Muscle layer of duodenum (tissue), 2 donors: ENCODE measurements around the gene RHBDL1.
A peak's percentile ranks its signal among the peaks of the same experiment; 100 is the strongest.

ENCODE experiments used
- H3K27ac ChIP-seq: one replicate; pipeline ENCODE4 v1.7.0; 2013; ENCODE audit warnings: mild to moderate bottlenecking, low read length
- H3K27me3 ChIP-seq: one replicate; pipeline ENCODE4 v1.7.0; 2013; ENCODE audit warnings: low read depth, mild to moderate bottlenecking, control low read depth, low read length
- H3K36me3 ChIP-seq, 2 donors: one replicate each; pipeline ENCODE4 v1.7.0; 2013; ENCODE audit warnings: low read length in 2 of 2, control low read depth in 1 of 2, mild to moderate bottlenecking in 1 of 2; ENCODE audit not compliant: insufficient read depth in 2 of 2, control insufficient read depth in 1 of 2
- H3K4me1 ChIP-seq, 2 donors: one replicate each; pipeline ENCODE4 v1.7.0; 2013; ENCODE audit warnings: low read length in 2 of 2, mild to moderate bottlenecking in 2 of 2, control low read depth in 1 of 2, moderate library complexity in 1 of 2; ENCODE audit not compliant: insufficient read depth in 2 of 2, control insufficient read depth in 1 of 2
- H3K4me3 ChIP-seq, 2 donors: one replicate each; pipeline ENCODE4 v1.7.0; 2013; ENCODE audit warnings: low read length in 2 of 2, low read depth in 1 of 2, mild to moderate bottlenecking in 1 of 2
- H3K9me3 ChIP-seq, 2 donors: one replicate each; pipeline ENCODE4 v1.7.0; 2013; ENCODE audit warnings: low read length in 2 of 2, control low read depth in 1 of 2, mild to moderate bottlenecking in 1 of 2; ENCODE audit not compliant: control insufficient read depth in 1 of 2
- donor health status: healthy.

The RHBDL1 gene

DNA sequence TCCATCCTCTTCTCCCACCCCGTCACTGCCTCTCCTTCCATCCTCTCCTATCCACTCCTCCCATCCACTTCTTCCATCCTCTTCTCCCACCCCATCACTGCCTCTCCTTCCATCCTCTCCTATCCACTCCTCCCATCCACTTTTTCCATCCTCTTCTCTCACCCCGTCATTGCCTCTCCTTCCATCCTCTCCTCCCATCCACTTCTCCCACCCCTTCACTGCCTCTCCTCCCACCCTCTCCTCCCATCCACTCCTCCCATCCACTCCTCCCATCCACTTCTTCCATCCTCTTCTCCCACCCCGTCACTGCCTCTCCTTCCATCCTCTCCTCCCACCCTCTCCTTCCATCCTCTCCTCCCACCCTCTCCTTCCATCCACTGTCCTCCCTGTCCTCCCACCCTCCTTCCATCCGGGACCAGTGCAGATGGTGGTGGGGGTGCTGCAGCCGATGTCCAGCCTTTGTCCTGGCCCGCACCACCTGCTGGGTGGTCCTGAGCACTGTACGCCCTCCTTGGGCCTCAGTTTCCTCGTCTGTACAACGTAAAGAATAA, 43.6 kb upstream of the RHBDL1 start:
- H3K36me3 ChIP-seq: peaks cover 0 to 33% of the 10 kb centered on the region in 2 donors
- no peaks in the 10 kb centered on the region for H3K9me3 ChIP-seq
- H3K27ac ChIP-seq: no peak overlapping the region
- H3K4me3 ChIP-seq: no peak overlapping the region
- H3K27me3 ChIP-seq: no peaks in the 10 kb centered on the region
- peaks cover 0 to 37% of the 10 kb centered on the region in 2 donors for H3K4me1 ChIP-seq

DNA sequence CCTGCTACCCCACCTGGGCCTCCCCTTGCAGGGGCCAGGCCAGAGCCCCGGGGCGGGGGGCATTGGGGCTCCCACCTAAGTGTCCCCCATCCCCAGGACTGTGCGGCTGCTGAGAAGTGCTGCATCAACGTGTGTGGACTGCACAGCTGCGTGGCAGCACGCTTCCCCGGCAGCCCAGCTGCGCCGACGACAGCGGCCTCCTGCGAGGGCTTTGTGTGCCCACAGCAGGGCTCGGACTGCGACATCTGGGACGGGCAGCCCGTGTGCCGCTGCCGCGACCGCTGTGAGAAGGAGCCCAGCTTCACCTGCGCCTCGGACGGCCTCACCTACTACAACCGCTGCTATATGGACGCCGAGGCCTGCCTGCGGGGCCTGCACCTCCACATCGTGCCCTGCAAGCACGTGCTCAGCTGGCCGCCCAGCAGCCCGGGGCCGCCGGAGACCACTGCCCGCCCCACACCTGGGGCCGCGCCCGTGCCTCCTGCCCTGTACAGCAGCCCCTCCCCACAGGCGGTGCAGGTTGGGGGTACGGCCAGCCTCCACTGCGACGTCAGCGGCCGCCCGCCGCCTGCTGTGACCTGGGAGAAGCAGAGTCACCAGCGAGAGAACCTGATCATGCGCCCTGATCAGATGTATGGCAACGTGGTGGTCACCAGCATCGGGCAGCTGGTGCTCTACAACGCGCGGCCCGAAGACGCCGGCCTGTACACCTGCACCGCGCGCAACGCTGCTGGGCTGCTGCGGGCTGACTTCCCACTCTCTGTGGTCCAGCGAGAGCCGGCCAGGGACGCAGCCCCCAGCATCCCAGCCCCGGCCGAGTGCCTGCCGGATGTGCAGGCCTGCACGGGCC, 42.8 kb upstream of the RHBDL1 start:
- peaks cover 0 to 43% of the 10 kb centered on the region in 2 donors for H3K4me1 ChIP-seq

DNA sequence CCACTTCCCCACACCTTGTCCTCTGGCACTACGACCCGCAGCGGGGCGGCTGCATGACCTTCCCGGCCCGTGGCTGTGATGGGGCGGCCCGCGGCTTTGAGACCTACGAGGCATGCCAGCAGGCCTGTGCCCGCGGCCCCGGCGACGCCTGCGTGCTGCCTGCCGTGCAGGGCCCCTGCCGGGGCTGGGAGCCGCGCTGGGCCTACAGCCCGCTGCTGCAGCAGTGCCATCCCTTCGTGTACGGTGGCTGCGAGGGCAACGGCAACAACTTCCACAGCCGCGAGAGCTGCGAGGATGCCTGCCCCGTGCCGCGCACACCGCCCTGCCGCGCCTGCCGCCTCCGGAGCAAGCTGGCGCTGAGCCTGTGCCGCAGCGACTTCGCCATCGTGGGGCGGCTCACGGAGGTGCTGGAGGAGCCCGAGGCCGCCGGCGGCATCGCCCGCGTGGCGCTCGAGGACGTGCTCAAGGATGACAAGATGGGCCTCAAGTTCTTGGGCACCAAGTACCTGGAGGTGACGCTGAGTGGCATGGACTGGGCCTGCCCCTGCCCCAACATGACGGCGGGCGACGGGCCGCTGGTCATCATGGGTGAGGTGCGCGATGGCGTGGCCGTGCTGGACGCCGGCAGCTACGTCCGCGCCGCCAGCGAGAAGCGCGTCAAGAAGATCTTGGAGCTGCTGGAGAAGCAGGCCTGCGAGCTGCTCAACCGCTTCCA, 42.0 kb upstream of the RHBDL1 start:
- Histone ChIP-seq H3K27me3 (no peaks in the 10 kb centered on the region), H3K36me3 (peaks cover 0 to 20% of the 10 kb centered on the region in 2 donors), H3K9me3 (no peaks in the 10 kb centered on the region), H3K4me3 (no peak overlapping the region), H3K4me1 (peaks cover 0 to 48% of the 10 kb centered on the region in 2 donors), H3K27ac (no peak overlapping the region)

More for the DNA sequence above, 42.8 kb upstream of the RHBDL1 start:
- Histone ChIP-seq H3K27ac (no peak overlapping the region), H3K9me3 (no peaks in the 10 kb centered on the region), H3K4me3 (no peak overlapping the region), H3K36me3 (peaks cover 0 to 27% of the 10 kb centered on the region in 2 donors), H3K27me3 (no peaks in the 10 kb centered on the region)

- Histone ChIP-seq H3K4me3 (no peak overlapping the region), H3K27me3 (no peaks in the 10 kb centered on the region), H3K4me1 (peaks cover 0 to 48% of the 10 kb centered on the region in 2 donors), H3K27ac (no peak overlapping the region), H3K36me3 (peaks cover 0 to 16% of the 10 kb centered on the region in 2 donors), H3K9me3 (no peaks in the 10 kb centered on the region)
Measured at GRCh38 chr16:634051-634670, 41.3 kb upstream of the RHBDL1 start.

GRCh38 chr16:634996-635395, 40.5 kb upstream of the RHBDL1 start:
- peak overlapping the region in 1 of 2 donors; percentile 97 for H3K4me3 ChIP-seq

GRCh38 chr16:635573-636205, 39.8 kb upstream of the RHBDL1 start:
- peak overlapping the region; percentile 74 to 97 for H3K4me3 ChIP-seq
- H3K27ac ChIP-seq: no peak overlapping the region
- H3K27me3 ChIP-seq: no peaks in the 10 kb centered on the region
- peaks cover 0 to 36% of the 10 kb centered on the region in 2 donors for H3K4me1 ChIP-seq
- peaks cover 0 to 16% of the 10 kb centered on the region in 2 donors for H3K36me3 ChIP-seq
- no peaks in the 10 kb centered on the region for H3K9me3 ChIP-seq

More at GRCh38 chr16:634996-635395, 40.5 kb upstream of the RHBDL1 start:
- Histone ChIP-seq H3K4me1 (peaks cover 0 to 43% of the 10 kb centered on the region in 2 donors), H3K27me3 (no peaks in the 10 kb centered on the region), H3K27ac (no peak overlapping the region), H3K9me3 (no peaks in the 10 kb centered on the region), H3K36me3 (peaks cover 0 to 16% of the 10 kb centered on the region in 2 donors)

DNA sequence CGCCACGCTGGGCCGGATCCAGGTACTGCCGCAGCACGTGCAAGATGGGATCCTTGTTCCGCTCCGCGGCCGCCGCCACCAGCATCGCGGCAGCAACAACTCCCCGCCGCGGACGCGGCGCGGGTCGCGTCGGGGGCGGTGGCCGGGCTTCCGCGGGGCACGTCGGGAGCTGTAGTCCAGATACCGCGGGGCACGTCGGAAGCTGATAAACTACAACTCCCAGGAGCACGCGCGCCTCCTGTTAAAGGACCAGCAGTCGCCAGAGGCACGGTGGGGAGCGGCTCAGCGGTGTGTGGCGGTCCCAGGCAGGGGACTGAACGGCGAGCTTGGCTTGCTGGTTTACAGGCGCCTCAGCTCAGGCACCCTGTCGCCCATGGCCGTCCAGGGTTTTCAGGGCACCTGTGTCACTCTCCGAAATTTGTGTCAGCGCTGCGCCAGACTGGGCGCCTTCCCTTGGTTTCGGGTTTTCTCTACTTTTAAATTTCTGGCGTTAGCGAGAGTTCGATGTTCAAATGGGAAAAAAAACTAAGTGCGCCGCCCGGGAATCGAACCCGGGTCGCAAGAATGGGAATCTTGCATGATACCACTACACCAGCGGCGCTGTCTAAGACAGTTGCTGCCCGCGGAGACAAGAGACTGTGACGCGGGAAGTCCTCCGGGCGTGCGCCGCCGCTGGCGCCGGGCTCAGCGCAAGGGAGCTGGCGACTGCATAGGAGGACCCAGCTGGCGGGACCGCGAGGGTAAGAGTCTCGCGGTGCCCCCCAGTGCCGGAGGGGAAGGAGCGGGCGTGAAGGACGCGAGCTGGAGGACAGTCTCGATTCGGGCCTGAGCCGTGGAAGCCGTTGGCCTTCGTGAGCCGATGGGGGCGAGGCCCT, 39.0 kb upstream of the RHBDL1 start, which contains the start of gene METTL26:
Gene METTL26, minus strand, starts transcription at position 100 of the 875 bp plus-strand sequence. Its CDS starts 15 bp downstream, at position 85.
- Histone ChIP-seq H3K9me3 (no peaks in the 10 kb centered on the region), H3K4me1 (peaks cover 0 to 36% of the 10 kb centered on the region in 2 donors), H3K36me3 (peaks cover 0 to 16% of the 10 kb centered on the region in 2 donors), H3K27ac (peak within 1 kb of the TSS; percentile 92), H3K27me3 (no peaks in the 10 kb centered on the region), H3K4me3 (peak within 1 kb of the TSS; percentile 74 to 97)

- peak overlapping the region; percentile 74 to 97 for H3K4me3 ChIP-seq
- H3K36me3 ChIP-seq: peaks cover 0 to 16% of the 10 kb centered on the region in 2 donors
- no peaks in the 10 kb centered on the region for H3K27me3 ChIP-seq
- H3K9me3 ChIP-seq: no peaks in the 10 kb centered on the region
- H3K27ac ChIP-seq: peak overlapping the region; percentile 92
- H3K4me1 ChIP-seq: peaks cover 0 to 36% of the 10 kb centered on the region in 2 donors
Measured at GRCh38 chr16:637081-638018, 38.1 kb upstream of the RHBDL1 start.

GRCh38 chr16:638034-638543, 37.4 kb upstream of the RHBDL1 start:
- Histone ChIP-seq H3K4me1 (peaks cover 0 to 43% of the 10 kb centered on the region in 2 donors), H3K4me3 (peak overlapping the region in 1 of 2 donors; percentile 97), H3K27me3 (no peaks in the 10 kb centered on the region), H3K36me3 (peaks cover 0 to 12% of the 10 kb centered on the region in 2 donors), H3K27ac (no peak overlapping the region), H3K9me3 (no peaks in the 10 kb centered on the region)
